B cell (primary cell): ENCODE results near the gene GOLGA6L9.

Experiments used
- EZH2 ChIP-seq: IDR thresholded peaks from 2 replicates; pipeline ENCODE4 v1.6.1; 2012; ENCODE audit warnings: borderline replicate concordance, low read depth, mild to moderate bottlenecking, moderate library complexity, low read length; ENCODE audit not compliant: insufficient read depth, poor library complexity, severe bottlenecking
- TF ChIP-seq, protein P1 (sequence below): fragments of 200-600 bp; IDR thresholded peaks from one replicate; pipeline ENCODE4 v1.8.0; 2022; ENCODE audit warnings: antibody characterized with exemption, mild to moderate bottlenecking

GRCh38 chr15:82393671-82394070 is 35.9 kb upstream of the GOLGA6L9 start:
- TF ChIP-seq, protein P1, sequence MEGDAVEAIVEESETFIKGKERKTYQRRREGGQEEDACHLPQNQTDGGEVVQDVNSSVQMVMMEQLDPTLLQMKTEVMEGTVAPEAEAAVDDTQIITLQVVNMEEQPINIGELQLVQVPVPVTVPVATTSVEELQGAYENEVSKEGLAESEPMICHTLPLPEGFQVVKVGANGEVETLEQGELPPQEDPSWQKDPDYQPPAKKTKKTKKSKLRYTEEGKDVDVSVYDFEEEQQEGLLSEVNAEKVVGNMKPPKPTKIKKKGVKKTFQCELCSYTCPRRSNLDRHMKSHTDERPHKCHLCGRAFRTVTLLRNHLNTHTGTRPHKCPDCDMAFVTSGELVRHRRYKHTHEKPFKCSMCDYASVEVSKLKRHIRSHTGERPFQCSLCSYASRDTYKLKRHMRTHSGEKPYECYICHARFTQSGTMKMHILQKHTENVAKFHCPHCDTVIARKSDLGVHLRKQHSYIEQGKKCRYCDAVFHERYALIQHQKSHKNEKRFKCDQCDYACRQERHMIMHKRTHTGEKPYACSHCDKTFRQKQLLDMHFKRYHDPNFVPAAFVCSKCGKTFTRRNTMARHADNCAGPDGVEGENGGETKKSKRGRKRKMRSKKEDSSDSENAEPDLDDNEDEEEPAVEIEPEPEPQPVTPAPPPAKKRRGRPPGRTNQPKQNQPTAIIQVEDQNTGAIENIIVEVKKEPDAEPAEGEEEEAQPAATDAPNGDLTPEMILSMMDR = no peak
- no peak for TF ChIP-seq EZH2
